Uterus (tissue), 4 donors: ENCODE data around the gene TSPAN33. TPM values are rescaled to one million over a fixed set of nuclear protein-coding genes. Genes with fewer than 3 reads are reported as not detected.

Source experiments
- DNase-seq, 2 donors: peaks; one replicate each; pipeline ENCODE4 v3.0.0-alpha.2; 2019 to 2020
- H3K27ac ChIP-seq, 2 donors: fragments of 200-600 bp; sonication (generic); 1 replicate in 1 of 2; 2 replicates in 1 of 2; pipeline ENCODE4 v1.5.1; 2016 to 2018
- H3K27me3 ChIP-seq, 2 donors: fragments of 200-600 bp; sonication (generic); one replicate each; pipeline ENCODE4 v1.5.1; 2018 to 2019; ENCODE audit warnings: control low read depth in 1 of 2
- H3K36me3 ChIP-seq, 2 donors: fragments of 200-600 bp; sonication (generic); one replicate each; pipeline ENCODE4 v1.5.1; 2019; ENCODE audit warnings: control low read depth in 1 of 2
- H3K4me1 ChIP-seq, 2 donors: fragments of 200-600 bp; sonication (generic); one replicate each; pipeline ENCODE4 v1.5.1; 2018 to 2019; ENCODE audit warnings: control low read depth in 1 of 2
- H3K4me3 ChIP-seq, 2 donors: fragments of 200-600 bp; sonication (generic); 1 replicate in 1 of 2; 2 replicates in 1 of 2; pipeline ENCODE4 v1.5.1; 2018 to 2019; ENCODE audit warnings: mild to moderate bottlenecking in 1 of 2
- H3K9me3 ChIP-seq, 2 donors: fragments of 200-600 bp; sonication (generic); one replicate each; pipeline ENCODE4 v1.5.1; 2019; ENCODE audit warnings: control low read depth in 1 of 2
- POLR2A ChIP-seq, 2 donors: fragments of 450-650 bp; IDR thresholded peaks; one replicate each; pipeline ENCODE4 v1.6.1; 2016; ENCODE audit warnings: antibody characterized with exemption in 2 of 2, mild to moderate bottlenecking in 1 of 2, moderate library complexity in 1 of 2
- intact Hi-C: fragments of 100-400 bp; cut with DNase I; formaldehyde crosslinking; loops from one replicate; pipeline ENCODE4 v1.15.1; 2023; ENCODE audit warnings: low total_unique reads
- total RNA-seq, 4 donors: library from RNA; depleted of rRNA in 3 of 4; stranded (reverse); fragments of >200 nt in 3 of 4; gene quantifications; one replicate each; pipeline versions ENCODE4 v1.1.0 to v1.2.4, GENCODE V29; 2014 to 2023
- TF ChIP-seq, protein P1 (sequence below), 4 experiments: fragments of 200-600 bp in 2 of 4; fragments of 450-650 bp in 2 of 4; sonication (generic) in 2 of 4; IDR thresholded peaks; one replicate each; pipeline ENCODE4 v1.5.1; 2016 to 2019; ENCODE audit warnings: antibody characterized with exemption in 4 of 4, mild to moderate bottlenecking in 2 of 4, moderate library complexity in 1 of 4
- donor health status: DM: yes; HTN: yes; CAD: no.

Gene TSPAN33
- total RNA-seq, 4 donors from 2014 or later = 3.9 to 7.0 TPM; not detected in 2

GRCh38 chr7:129136887-129137642, 7.4 kb upstream of the TSPAN33 start:
- H3K36me3 ChIP-seq = no peaks in the 10 kb centered on the region
- intact Hi-C loops = no loop called here
- TF ChIP-seq, protein P1, sequence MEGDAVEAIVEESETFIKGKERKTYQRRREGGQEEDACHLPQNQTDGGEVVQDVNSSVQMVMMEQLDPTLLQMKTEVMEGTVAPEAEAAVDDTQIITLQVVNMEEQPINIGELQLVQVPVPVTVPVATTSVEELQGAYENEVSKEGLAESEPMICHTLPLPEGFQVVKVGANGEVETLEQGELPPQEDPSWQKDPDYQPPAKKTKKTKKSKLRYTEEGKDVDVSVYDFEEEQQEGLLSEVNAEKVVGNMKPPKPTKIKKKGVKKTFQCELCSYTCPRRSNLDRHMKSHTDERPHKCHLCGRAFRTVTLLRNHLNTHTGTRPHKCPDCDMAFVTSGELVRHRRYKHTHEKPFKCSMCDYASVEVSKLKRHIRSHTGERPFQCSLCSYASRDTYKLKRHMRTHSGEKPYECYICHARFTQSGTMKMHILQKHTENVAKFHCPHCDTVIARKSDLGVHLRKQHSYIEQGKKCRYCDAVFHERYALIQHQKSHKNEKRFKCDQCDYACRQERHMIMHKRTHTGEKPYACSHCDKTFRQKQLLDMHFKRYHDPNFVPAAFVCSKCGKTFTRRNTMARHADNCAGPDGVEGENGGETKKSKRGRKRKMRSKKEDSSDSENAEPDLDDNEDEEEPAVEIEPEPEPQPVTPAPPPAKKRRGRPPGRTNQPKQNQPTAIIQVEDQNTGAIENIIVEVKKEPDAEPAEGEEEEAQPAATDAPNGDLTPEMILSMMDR (IDR thresholded peaks at IDR 0.05) = no peak
- TF ChIP-seq POLR2A (IDR thresholded peaks at IDR 0.05) = no peak
- no peaks in the 10 kb centered on the region for H3K4me1 ChIP-seq
- no peaks in the 10 kb centered on the region for H3K9me3 ChIP-seq
- H3K27ac ChIP-seq = no peak overlapping the region
- DNase-seq = no peak
- no peaks in the 10 kb centered on the region for H3K27me3 ChIP-seq
- no peak overlapping the region for H3K4me3 ChIP-seq

DNA sequence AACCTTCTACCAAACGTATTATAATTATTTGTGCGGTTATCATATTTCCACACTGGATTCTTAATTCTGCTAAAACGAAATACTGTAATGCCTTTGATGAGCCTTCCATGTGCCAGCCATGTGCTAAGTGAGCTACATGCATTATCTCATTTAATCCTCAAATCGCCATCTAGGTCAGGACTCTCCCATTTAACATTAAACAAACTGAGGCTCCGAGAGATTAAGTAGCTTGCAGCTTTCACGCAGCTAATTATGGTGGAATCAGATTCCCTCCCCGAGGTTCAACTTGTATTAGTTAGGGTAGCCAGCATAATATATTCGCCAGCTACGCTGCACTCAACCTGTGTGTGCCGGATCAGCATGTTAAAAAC, 798 bp upstream of the TSPAN33 start:
- Histone ChIP-seq H3K27me3 (peaks cover 0 to 7% of the 10 kb centered on the region in 2 donors), H3K36me3 (no peaks in the 10 kb centered on the region), H3K9me3 (no peaks in the 10 kb centered on the region), H3K27ac (no peak overlapping the region), H3K4me1 (peaks cover 0 to 4% of the 10 kb centered on the region in 2 donors), H3K4me3 (no peak overlapping the region)
- intact Hi-C loops = no loop called here
- TF ChIP-seq POLR2A (IDR thresholded peaks at IDR 0.05) = no peak
- TF ChIP-seq, protein P1 (IDR thresholded peaks at IDR 0.05) = no peak
- no peak for DNase-seq

GRCh38 chr7:129144834-129145668, 544 bp downstream of the TSPAN33 start:
- TF ChIP-seq POLR2A (IDR thresholded peaks at IDR 0.05) = no peak
- TF ChIP-seq, protein P1 (IDR thresholded peaks at IDR 0.05) = no peak
- intact Hi-C loops = no loop called here
- Histone ChIP-seq H3K27me3 (peaks cover 0 to 7% of the 10 kb centered on the region in 2 donors), H3K27ac (no peak overlapping the region), H3K4me3 (peak overlapping the region; percentile 28 to 36), H3K36me3 (no peaks in the 10 kb centered on the region), H3K9me3 (no peaks in the 10 kb centered on the region), H3K4me1 (peaks cover 0 to 4% of the 10 kb centered on the region in 2 donors)
- no peak for DNase-seq

- peaks cover 0 to 4% of the 10 kb centered on the region in 2 donors for H3K4me1 ChIP-seq
- peaks cover 0 to 7% of the 10 kb centered on the region in 2 donors for H3K27me3 ChIP-seq
- H3K27ac ChIP-seq = no peak overlapping the region
- no peaks in the 10 kb centered on the region for H3K36me3 ChIP-seq
- H3K4me3 ChIP-seq = no peak overlapping the region
- no peak for TF ChIP-seq POLR2A (IDR thresholded peaks at IDR 0.05)
- intact Hi-C loops = no loop called here
- DNase-seq = no peak
- no peaks in the 10 kb centered on the region for H3K9me3 ChIP-seq
These were observed 1.9 kb downstream of the TSPAN33 start for GRCh38 chr7:129146237-129146979.

- H3K4me1 ChIP-seq = peaks cover 0 to 4% of the 10 kb centered on the region in 2 donors
- intact Hi-C loops = no loop called here
- H3K27me3 ChIP-seq = peaks cover 0 to 7% of the 10 kb centered on the region in 2 donors
- H3K27ac ChIP-seq = no peak overlapping the region
- H3K36me3 ChIP-seq = no peaks in the 10 kb centered on the region
- no peaks in the 10 kb centered on the region for H3K9me3 ChIP-seq
- DNase-seq = no peak
- TF ChIP-seq, protein P1 (IDR thresholded peaks at IDR 0.05) = no peak
- no peak for TF ChIP-seq POLR2A (IDR thresholded peaks at IDR 0.05)
- H3K4me3 ChIP-seq = no peak overlapping the region
These were observed 3.2 kb downstream of the TSPAN33 start for GRCh38 chr7:129147731-129148130.
